DMS53 treated with DMSO at 0.1 percent for 48 hours (cell line): ENCODE measurements around the gene LRFN2.

Experiments used
- DNase-seq: peaks from one replicate; lab custom pipeline; 2025; ENCODE audit not compliant: unreplicated experiment; lab: John Stamatoyannopoulos, UW

Gene LRFN2

GRCh38 chr6:40439026-40439800, 148.0 kb downstream of the LRFN2 start:
- no peak for DNase-seq

GRCh38 chr6:40438246-40438887, 148.8 kb downstream of the LRFN2 start:
- no peak for DNase-seq

- DNase-seq = no peak
Measured at GRCh38 chr6:40437631-40438030, 149.5 kb downstream of the LRFN2 start.

GRCh38 chr6:40436685-40437604, 150.2 kb downstream of the LRFN2 start:
- DNase-seq = no peak

GRCh38 chr6:40432982-40433381, 154.2 kb downstream of the LRFN2 start:
- DNase-seq = no peak

GRCh38 chr6:40431706-40432105, 155.5 kb downstream of the LRFN2 start:
- no peak for DNase-seq

- DNase-seq = no peak
Measured at GRCh38 chr6:40427196-40427595, 160.0 kb downstream of the LRFN2 start.

- DNase-seq = no peak
Measured at GRCh38 chr6:40426346-40427066, 160.7 kb downstream of the LRFN2 start.

- DNase-seq = no peak
Measured at GRCh38 chr6:40425192-40425919, 161.8 kb downstream of the LRFN2 start.

- no peak for DNase-seq
Measured at GRCh38 chr6:40422046-40422445, 165.1 kb downstream of the LRFN2 start.

GRCh38 chr6:40419946-40420728, 167.0 kb downstream of the LRFN2 start:
- no peak for DNase-seq

GRCh38 chr6:40419377-40419776, 167.8 kb downstream of the LRFN2 start:
- DNase-seq = no peak

- no peak for DNase-seq
Measured at GRCh38 chr6:40417031-40417430, 170.1 kb downstream of the LRFN2 start.

- DNase-seq = no peak
Measured at GRCh38 chr6:40414617-40415016, 172.5 kb downstream of the LRFN2 start.

GRCh38 chr6:40413239-40413638, 173.9 kb downstream of the LRFN2 start:
- no peak for DNase-seq

GRCh38 chr6:40411881-40412280, 175.3 kb downstream of the LRFN2 start:
- DNase-seq = no peak

- DNase-seq = no peak
Measured at GRCh38 chr6:40410821-40411220, 176.3 kb downstream of the LRFN2 start.

GRCh38 chr6:40409716-40410397, 177.3 kb downstream of the LRFN2 start:
- no peak for DNase-seq
